Neural cell (in vitro differentiated cells): ENCODE results near the gene FKTN.

Experiments used
- CTCF ChIP-seq: fragments of 450-650 bp; IDR thresholded peaks from 2 replicates; pipeline ENCODE4 v1.5.1; 2014; ENCODE audit warnings: antibody characterized with exemption, mild to moderate bottlenecking, moderate library complexity; ENCODE audit not compliant: poor library complexity, severe bottlenecking
- EZH2 ChIP-seq: fragments of 200-600, 300-800 bp; shearing (Covaris generic), sonication (generic); IDR thresholded peaks from 2 replicates; pipeline ENCODE4 v1.6.1; 2014; ENCODE audit warnings: antibody characterized with exemption, low read length, borderline replicate concordance, mild to moderate bottlenecking; ENCODE audit not compliant: insufficient read depth, poor library complexity, severe bottlenecking
- POLR2AphosphoS5 ChIP-seq: IDR thresholded peaks from 2 replicates; pipeline ENCODE4 v1.6.1; 2012
- TAF1 ChIP-seq: IDR thresholded peaks from 2 replicates; pipeline ENCODE4 v1.6.1; 2012; ENCODE audit warnings: low read depth

DNA sequence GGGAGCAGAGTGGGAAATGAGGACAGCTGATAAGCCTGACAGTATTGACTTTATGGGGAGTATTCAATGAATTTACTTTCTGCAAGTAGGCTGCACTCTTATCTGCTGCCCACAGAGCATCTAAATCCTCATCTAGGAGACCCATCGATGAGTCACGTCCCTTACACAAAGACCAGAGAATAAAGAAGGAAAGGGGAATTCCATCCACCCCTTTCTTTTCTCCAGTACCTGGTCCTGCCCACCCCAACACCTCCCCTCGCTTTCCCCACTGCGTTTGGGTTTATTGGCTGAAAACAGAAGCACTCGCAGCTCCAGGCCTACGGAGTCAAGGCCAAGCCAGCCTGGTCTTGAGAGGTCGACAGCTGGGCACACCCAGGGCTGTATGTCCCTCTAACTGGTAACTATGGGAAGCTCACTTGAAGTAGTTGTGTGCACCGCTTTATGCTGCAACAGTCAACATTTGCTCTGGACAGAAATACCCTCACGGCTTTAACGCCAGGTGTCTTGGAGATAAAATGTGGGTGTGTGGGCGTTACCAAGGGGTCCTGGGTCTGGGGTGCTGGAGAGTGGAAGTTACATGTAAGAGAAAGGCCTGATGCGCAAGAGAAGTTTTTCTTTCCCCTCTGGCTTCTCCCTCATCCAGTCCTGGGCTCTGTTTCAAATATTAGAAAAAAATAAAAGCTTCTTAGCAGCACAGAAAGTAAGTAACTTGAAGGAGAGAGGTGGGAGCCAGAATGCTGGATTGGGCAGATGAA lies 89.8 kb downstream of the FKTN start:
- no peak for TF ChIP-seq EZH2
- TF ChIP-seq CTCF, result no peak
- no peak for TF ChIP-seq TAF1
- TF ChIP-seq POLR2AphosphoS5, result no peak
